Heart left ventricle (tissue), 16 donors: ENCODE data around the gene SH3PXD2A. TPM values are rescaled to one million over a fixed set of nuclear protein-coding genes. Genes with fewer than 3 reads are reported as not detected.

Source experiments
- ATAC-seq, 4 donors: fragments of 200-7000 bp; cut with Tn5 transposase; one replicate each; pipeline ENCODE4 v1.9.1; 2020 to 2022; ENCODE audit warnings: moderate library complexity in 4 of 4, mild to moderate bottlenecking in 3 of 4, moderate number of reproducible peaks in 1 of 4
- DNase-seq, 5 donors: peaks; one replicate each; pipeline ENCODE4 v3.0.0-alpha.2; 2020
- H3K27ac ChIP-seq, 12 donors: fragments of 200-600 bp; sonication (generic) in 4 of 12; one replicate each; pipeline versions ENCODE4 v1.5.0 to v1.8.0; 2016 to 2022; ENCODE audit warnings: mild to moderate bottlenecking in 2 of 12
- H3K27me3 ChIP-seq, 9 donors: fragments of 200-600 bp; sonication (generic) in 2 of 9; one replicate each; pipeline versions ENCODE4 v1.5.1 to v1.8.0; 2016 to 2022; ENCODE audit warnings: mild to moderate bottlenecking in 3 of 9
- H3K36me3 ChIP-seq, 9 donors: fragments of 200-600 bp; sonication (generic) in 2 of 9; one replicate each; pipeline versions ENCODE4 v1.5.0 to v1.8.0; 2018 to 2022; ENCODE audit warnings: mild to moderate bottlenecking in 2 of 9
- H3K4me1 ChIP-seq, 12 donors: fragments of 200-600 bp; sonication (generic) in 4 of 12; one replicate each; pipeline versions ENCODE4 v1.5.0 to v1.8.0; 2016 to 2022; ENCODE audit warnings: mild to moderate bottlenecking in 3 of 12
- H3K4me3 ChIP-seq, 12 donors: fragments of 200-600 bp; sonication (generic) in 4 of 12; one replicate each; pipeline versions ENCODE4 v1.5.0 to v1.8.0; 2017 to 2022; ENCODE audit warnings: mild to moderate bottlenecking in 9 of 12, moderate library complexity in 4 of 12
- H3K9me3 ChIP-seq, 12 donors: fragments of 200-600 bp; sonication (generic) in 4 of 12; one replicate each; pipeline versions ENCODE4 v1.5.0 to v1.8.0; 2016 to 2022; ENCODE audit warnings: mild to moderate bottlenecking in 1 of 12
- POLR2A ChIP-seq, 2 donors: fragments of 450-650 bp; IDR thresholded peaks; one replicate each; pipeline ENCODE4 v1.6.1; 2017; ENCODE audit warnings: antibody characterized with exemption in 2 of 2, mild to moderate bottlenecking in 2 of 2, moderate library complexity in 2 of 2
- WGBS, 4 donors: extraction: QIAGEN DNeasy Blood & Tissue Kit in 2 of 4; methylation state at CpG; one replicate each; pipeline versions ENCODE4 v1.1.5 to v1.1.7; 2013 to 2018; 5-methylcytosine and 5-hydroxymethylcytosine counted together
- intact Hi-C, 10 donors: fragments of 100-400 bp; cut with DNase I; formaldehyde crosslinking; loops; one replicate each; pipeline versions ENCODE4 v1.11.1 to v1.14.2; 2022
- polyA plus RNA-seq, 2 donors: library from polyadenylated mRNA; stranded (reverse); fragments of 200-250 nt; gene quantifications; one replicate each; pipeline ENCODE4 v1.2.3, GENCODE V29; 2013
- total RNA-seq, 9 donors: library from RNA; depleted of rRNA in 2 of 9; stranded (reverse); fragments of >200 nt in 2 of 9; fragmentation: NEBNext Ultra II Directional in 3 of 9; extraction: Animal tissue kit (Norgen Biotek cat#: 25700) in 3 of 9; gene quantifications; one replicate each; pipeline versions ENCODE4 v1.1.0 to v1.2.4, GENCODE V29; 2016 to 2023
- TF ChIP-seq, protein P1 (sequence below), 12 donors: fragments of 200-600 bp; sonication (generic) in 4 of 12; IDR thresholded peaks; one replicate each; pipeline versions ENCODE4 v1.5.0 to v1.8.0; 2018 to 2022; ENCODE audit warnings: antibody characterized with exemption in 12 of 12, mild to moderate bottlenecking in 5 of 12
- donor health status: ischemic (EF 13 %, LVEDD 7.1; RV severe dilation, severe dysfunction).
- donor health status: healthy with polysubstance abuse.
- donor health status: DM: no; HTN: yes; CAD: no.
- donor health status: DM: no; HTN: no; CAD: no.
- donor health status: ischemic (EF 25% LVEDD 6.9; RV normal size, moderate dysfunction).
- donor health status: ischemic (EF 25% LVEDD 5.7; RV mildly dilated, moderate dysfunction).
- donor health status: healthy.
- donor health status: DM: yes; HTN: yes; CAD: no.
- donor health status: ischemic (EF 35%, LVEDD 5.7; RV mildly dilated, moderate dysfunction).
- donor health status: nonischemic (EF 11% LVEDD 7.7; RV severe dilation, severe dysfunction).
- donor health status: DM: yes; HTN: yes; CAD: no.
- donor health status: PGD.
- donor health status: ischemic (EF 29% LVEDD 5.4; RV normal size, mild dysfunction).
- donor health status: nonischemic (EF 23%, LVEDD 6.1; RV moderate dilation, normal function).

Gene SH3PXD2A
- total and polyA plus RNA-seq, 11 donors: 11.8 to 43.4 (median 31.1) TPM

DNA sequence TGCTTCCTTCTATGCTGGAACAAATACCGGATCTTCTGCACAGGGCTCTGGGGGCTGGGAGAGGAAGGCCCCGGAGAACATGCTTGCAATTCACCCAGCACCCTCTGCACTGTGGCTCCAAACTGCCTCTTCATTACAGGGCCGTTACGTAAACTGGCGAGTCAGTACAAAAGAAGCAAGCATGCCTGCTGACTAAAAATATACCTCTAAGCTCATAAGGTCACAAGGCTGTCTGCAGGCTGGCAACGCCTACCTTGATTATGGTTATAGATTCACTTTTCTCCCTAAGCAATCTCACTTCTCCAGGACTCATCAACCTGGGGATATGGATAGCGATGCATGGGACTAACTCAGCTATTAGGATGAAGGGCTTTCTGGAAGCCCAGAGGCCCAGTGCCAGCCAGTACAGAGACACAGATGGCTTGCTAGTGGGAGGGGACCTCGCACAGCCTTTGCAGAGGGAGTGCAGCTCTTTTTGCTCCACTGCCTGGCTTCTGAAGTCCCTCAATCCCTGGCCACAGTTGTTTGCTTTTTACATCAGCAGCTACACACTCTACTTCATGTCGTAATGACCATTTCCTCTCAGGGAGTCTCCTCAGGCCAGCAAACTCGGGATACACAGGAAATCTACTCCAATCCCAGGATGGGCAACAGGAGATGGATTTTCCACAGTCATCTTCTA, 96.1 kb downstream of the SH3PXD2A start:
- intact Hi-C loops: loop anchor here in 1 of 10 donors (5.0 kb wide), 1 partner anchor 93 kb away; no protein-coding TSS in a partner anchor
- Histone ChIP-seq H3K27ac (peak overlapping the region; percentile 56 to 100 (median 94)), H3K9me3 (no peaks in the 10 kb centered on the region), H3K4me3 (peak overlapping the region in 1 of 12 donors; percentile 1), H3K36me3 (no peaks in the 10 kb centered on the region), H3K4me1 (peaks cover 11 to 85% (median 69%) of the 10 kb centered on the region in 12 donors), H3K27me3 (no peaks in the 10 kb centered on the region)
- 15 to 28% (median 20%) methylated on average over 10 of the region's 10 CpGs for WGBS, 4 donors
- ATAC-seq (peak; percentile 85 to 92 (median 88)), DNase-seq (peak in 4 of 5 donors; percentile 77 to 84 (median 80))
- TF ChIP-seq, protein P1, sequence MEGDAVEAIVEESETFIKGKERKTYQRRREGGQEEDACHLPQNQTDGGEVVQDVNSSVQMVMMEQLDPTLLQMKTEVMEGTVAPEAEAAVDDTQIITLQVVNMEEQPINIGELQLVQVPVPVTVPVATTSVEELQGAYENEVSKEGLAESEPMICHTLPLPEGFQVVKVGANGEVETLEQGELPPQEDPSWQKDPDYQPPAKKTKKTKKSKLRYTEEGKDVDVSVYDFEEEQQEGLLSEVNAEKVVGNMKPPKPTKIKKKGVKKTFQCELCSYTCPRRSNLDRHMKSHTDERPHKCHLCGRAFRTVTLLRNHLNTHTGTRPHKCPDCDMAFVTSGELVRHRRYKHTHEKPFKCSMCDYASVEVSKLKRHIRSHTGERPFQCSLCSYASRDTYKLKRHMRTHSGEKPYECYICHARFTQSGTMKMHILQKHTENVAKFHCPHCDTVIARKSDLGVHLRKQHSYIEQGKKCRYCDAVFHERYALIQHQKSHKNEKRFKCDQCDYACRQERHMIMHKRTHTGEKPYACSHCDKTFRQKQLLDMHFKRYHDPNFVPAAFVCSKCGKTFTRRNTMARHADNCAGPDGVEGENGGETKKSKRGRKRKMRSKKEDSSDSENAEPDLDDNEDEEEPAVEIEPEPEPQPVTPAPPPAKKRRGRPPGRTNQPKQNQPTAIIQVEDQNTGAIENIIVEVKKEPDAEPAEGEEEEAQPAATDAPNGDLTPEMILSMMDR (IDR thresholded peaks at IDR 0.05): no peak
- TF ChIP-seq POLR2A (IDR thresholded peaks at IDR 0.05): peak in 1 of 2 donors; percentile 37

DNA sequence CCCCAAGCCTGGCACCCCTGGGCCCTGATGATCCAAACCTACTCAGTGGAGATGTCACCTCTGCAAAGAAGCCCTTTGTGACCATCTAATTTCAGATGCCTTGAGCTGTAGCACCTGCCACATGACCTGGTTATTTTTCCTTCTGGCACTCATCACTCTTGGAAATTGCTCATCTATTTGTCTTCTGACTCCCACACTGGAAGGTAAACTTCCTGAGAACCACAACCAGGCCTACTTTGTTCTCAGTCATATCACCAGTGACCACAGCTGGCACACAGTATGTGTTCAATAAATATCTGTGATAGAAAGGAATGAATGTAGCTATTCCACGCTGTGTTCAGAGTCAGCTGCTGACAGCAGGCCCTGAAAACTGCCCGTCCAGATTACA, 97.1 kb downstream of the SH3PXD2A start:
- intact Hi-C loops: loop anchor here in 1 of 10 donors (5.0 kb wide), 1 partner anchor 94 kb away; no protein-coding TSS in a partner anchor
- H3K36me3 ChIP-seq: no peaks in the 10 kb centered on the region
- WGBS, 4 donors: 30 to 45% (median 38%) methylated on average over 2 of the region's 2 CpGs
- peaks cover 11 to 79% (median 61%) of the 10 kb centered on the region in 12 donors for H3K4me1 ChIP-seq
- no peaks in the 10 kb centered on the region for H3K27me3 ChIP-seq
- TF ChIP-seq, protein P1 (IDR thresholded peaks at IDR 0.05): no peak
- no peak for TF ChIP-seq POLR2A (IDR thresholded peaks at IDR 0.05)
- H3K27ac ChIP-seq: peak overlapping the region; percentile 56 to 100 (median 94)
- H3K4me3 ChIP-seq: no peak overlapping the region
- DNase-seq (no peak), ATAC-seq (no peak)
- H3K9me3 ChIP-seq: no peaks in the 10 kb centered on the region

DNA sequence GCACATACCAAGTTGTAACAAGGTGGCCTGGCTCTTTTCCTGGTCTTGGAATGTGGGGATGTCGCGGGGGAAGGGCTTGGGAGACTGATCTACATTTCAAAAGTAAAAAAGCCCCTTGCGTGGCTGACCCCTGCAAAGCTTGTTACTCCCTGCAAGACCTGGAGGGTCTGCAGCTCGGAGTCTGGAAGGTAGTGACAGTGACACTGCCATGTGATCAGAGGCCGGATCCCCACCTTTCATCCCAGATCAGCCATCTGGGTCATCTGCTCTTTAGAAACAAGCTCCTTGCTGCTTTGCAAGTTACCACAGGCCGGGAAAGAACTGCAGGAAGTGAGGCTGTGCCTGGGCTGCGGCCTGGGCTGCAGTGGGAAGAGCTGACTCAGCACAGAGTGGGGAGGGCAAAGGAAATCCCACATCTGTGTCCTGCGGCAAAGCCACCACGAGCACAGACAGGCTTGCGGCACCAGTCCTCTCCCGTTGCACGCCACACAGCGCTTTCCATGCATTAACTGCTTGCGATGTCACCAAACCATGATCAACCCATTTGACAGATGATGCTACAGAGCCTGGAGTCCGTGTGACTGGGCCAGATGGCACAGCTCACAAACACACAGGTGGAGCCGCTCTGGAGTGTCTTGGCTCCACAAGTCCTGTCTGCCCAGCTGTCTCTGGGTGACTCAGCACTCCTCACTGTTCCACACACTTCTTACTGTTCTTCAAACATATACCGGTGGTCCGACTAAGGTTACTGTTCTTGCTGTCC, 97.7 kb downstream of the SH3PXD2A start:
- H3K27ac ChIP-seq: peak overlapping the region; percentile 29 to 100 (median 94)
- WGBS, 4 donors: 53 to 67% (median 59%) methylated on average over 12 to 18 of the region's 18 CpGs
- TF ChIP-seq, protein P1 (IDR thresholded peaks at IDR 0.05): no peak
- TF ChIP-seq POLR2A (IDR thresholded peaks at IDR 0.05): peak in 1 of 2 donors; percentile 8
- H3K4me3 ChIP-seq: no peak overlapping the region
- peaks cover 11 to 73% (median 57%) of the 10 kb centered on the region in 12 donors for H3K4me1 ChIP-seq
- H3K9me3 ChIP-seq: peaks cover 0 to 3% (median 0%) of the 10 kb centered on the region in 12 donors
- no peaks in the 10 kb centered on the region for H3K36me3 ChIP-seq
- DNase-seq: peak; percentile 65 to 83 (median 71)
- no peaks in the 10 kb centered on the region for H3K27me3 ChIP-seq
- intact Hi-C loops: loop anchor here in 1 of 10 donors (5.0 kb wide), 1 partner anchor 95 kb away; no protein-coding TSS in a partner anchor
- ATAC-seq: peak; percentile 18 to 71 (median 56)
